ENCODE data around the gene JAZF1. TPM values are rescaled to one million over a fixed set of nuclear protein-coding genes. Genes with fewer than 3 reads are reported as not detected.

The JAZF1 gene
- total RNA-seq, 1 experiment from 2014 or later: 1.5 TPM

DNA sequence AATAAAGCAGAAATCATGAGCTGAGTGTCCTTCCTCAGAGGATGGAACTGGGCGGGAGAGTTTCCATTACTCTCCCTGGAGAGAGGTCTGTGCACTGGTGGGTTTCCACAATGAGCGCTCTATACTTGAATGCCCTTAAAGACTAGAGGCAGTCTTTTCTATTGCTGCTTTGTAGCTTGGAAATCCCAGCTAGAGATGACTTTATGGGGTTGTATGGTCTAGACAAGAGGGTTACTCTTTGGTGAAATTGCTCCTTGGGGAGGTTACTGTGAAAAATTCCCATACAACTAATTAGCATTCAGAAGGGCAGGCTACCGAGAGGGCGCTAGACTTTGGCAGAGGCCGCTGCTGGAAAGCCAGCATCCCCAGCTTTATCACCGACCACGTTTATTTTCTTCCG, 303.8 kb downstream of the JAZF1 start:
- H3K4me3 ChIP-seq (ENCODE audit: low read depth, low read length, poor library complexity, severe bottlenecking): no peak overlapping the region
- no peaks in the 10 kb centered on the region for H3K27me3 ChIP-seq (replicated peaks; ENCODE audit: insufficient read depth, low read depth, low read length, poor library complexity)
- ChIA-PET CTCF (no interaction called here), POLR2A (ENCODE audit: low non-redundant PET) (no interaction called here)
- no TSS peak for BruUV-seq (replicated peaks)
- peaks cover 6% of the 10 kb centered on the region for H3K4me1 ChIP-seq (ENCODE audit: insufficient read depth, low read length, poor library complexity, severe bottlenecking)
- intact Hi-C loops (cut with micrococcal nuclease; ENCODE audit: unreplicated experiment): no loop called here
- H3K36me3 ChIP-seq (ENCODE audit: insufficient read depth, low read length, poor library complexity, severe bottlenecking): no peaks in the 10 kb centered on the region
- TF ChIP-seq EZH2 (IDR thresholded peaks at IDR 0.05; ENCODE audit: borderline replicate concordance, low read depth, low read length, poor library complexity, severe bottlenecking): no peak
- TF ChIP-seq, protein P1, sequence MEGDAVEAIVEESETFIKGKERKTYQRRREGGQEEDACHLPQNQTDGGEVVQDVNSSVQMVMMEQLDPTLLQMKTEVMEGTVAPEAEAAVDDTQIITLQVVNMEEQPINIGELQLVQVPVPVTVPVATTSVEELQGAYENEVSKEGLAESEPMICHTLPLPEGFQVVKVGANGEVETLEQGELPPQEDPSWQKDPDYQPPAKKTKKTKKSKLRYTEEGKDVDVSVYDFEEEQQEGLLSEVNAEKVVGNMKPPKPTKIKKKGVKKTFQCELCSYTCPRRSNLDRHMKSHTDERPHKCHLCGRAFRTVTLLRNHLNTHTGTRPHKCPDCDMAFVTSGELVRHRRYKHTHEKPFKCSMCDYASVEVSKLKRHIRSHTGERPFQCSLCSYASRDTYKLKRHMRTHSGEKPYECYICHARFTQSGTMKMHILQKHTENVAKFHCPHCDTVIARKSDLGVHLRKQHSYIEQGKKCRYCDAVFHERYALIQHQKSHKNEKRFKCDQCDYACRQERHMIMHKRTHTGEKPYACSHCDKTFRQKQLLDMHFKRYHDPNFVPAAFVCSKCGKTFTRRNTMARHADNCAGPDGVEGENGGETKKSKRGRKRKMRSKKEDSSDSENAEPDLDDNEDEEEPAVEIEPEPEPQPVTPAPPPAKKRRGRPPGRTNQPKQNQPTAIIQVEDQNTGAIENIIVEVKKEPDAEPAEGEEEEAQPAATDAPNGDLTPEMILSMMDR (conservative IDR thresholded peaks at IDR 0.05; ENCODE audit: low read depth, low read length): no peak
- no peak for DNase-seq (ENCODE audit: low spot score)
- no peak overlapping the region for H3K27ac ChIP-seq (ENCODE audit: low read depth, low read length, poor library complexity, severe bottlenecking)
- no peaks in the 10 kb centered on the region for H3K9me3 ChIP-seq (ENCODE audit: low read depth, low read length, poor library complexity, severe bottlenecking)

DNA sequence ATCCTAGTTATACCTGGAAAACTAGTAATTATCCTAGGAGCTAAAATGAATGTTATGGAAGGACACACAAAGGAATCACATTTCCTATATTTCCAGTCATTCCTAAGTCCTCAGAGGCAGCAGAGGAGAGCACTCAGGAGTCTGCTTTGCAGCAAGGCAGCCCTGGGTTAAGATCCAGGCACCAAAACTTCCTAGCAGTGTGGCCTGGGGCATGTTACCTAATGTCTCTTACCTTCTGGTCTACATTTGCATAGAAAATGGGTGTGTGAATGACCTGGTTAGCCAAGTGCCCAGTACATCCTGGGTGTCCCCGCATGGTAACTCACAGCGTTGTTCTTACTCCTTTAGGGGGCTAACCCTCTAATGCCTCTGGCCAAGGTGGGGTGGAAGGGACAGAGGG, 304.8 kb downstream of the JAZF1 start:
- intact Hi-C loops (cut with micrococcal nuclease; ENCODE audit: unreplicated experiment): no loop called here
- H3K4me3 ChIP-seq (ENCODE audit: low read depth, low read length, poor library complexity, severe bottlenecking): no peak overlapping the region
- no TSS peak for BruUV-seq (replicated peaks)
- H3K9me3 ChIP-seq (ENCODE audit: low read depth, low read length, poor library complexity, severe bottlenecking): no peaks in the 10 kb centered on the region
- POLR2A ChIA-PET (ENCODE audit: low non-redundant PET): no interaction called here
- no peak for DNase-seq (ENCODE audit: low spot score)
- H3K36me3 ChIP-seq (ENCODE audit: insufficient read depth, low read length, poor library complexity, severe bottlenecking): no peaks in the 10 kb centered on the region
- TF ChIP-seq, protein P1 (conservative IDR thresholded peaks at IDR 0.05; ENCODE audit: low read depth, low read length): no peak
- no peak for TF ChIP-seq EZH2 (IDR thresholded peaks at IDR 0.05; ENCODE audit: borderline replicate concordance, low read depth, low read length, poor library complexity, severe bottlenecking)
- CTCF ChIA-PET: no interaction called here
- H3K27me3 ChIP-seq (replicated peaks; ENCODE audit: insufficient read depth, low read depth, low read length, poor library complexity): no peaks in the 10 kb centered on the region
- H3K27ac ChIP-seq (ENCODE audit: low read depth, low read length, poor library complexity, severe bottlenecking): no peak overlapping the region
- peaks cover 6% of the 10 kb centered on the region for H3K4me1 ChIP-seq (ENCODE audit: insufficient read depth, low read length, poor library complexity, severe bottlenecking)

DNA sequence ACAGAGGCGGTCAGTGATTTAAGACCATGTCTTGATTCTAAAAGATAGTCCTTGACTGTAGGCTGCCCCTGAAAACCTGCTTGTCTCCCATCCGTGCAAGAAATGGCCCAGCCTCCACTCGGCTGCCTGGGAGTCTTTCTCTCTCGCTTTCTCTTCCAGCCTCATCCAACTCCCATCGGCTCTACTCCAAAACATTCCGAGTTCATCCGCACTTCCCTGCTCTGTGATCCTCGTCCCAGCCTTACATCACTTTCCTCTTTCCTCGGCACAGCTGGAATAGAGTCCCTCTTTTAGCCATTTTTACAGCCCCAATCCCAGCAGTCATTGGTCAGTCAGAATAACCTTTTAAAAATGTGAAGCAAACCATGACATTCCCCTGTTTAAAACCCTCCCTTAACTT, 305.5 kb downstream of the JAZF1 start:
- no TSS peak for BruUV-seq (replicated peaks)
- CTCF ChIA-PET: no interaction called here
- peaks cover 6% of the 10 kb centered on the region for H3K4me1 ChIP-seq (ENCODE audit: insufficient read depth, low read length, poor library complexity, severe bottlenecking)
- H3K27ac ChIP-seq (ENCODE audit: low read depth, low read length, poor library complexity, severe bottlenecking): no peak overlapping the region
- DNase-seq (ENCODE audit: low spot score): no peak
- no peak overlapping the region for H3K4me3 ChIP-seq (ENCODE audit: low read depth, low read length, poor library complexity, severe bottlenecking)
- intact Hi-C loops (cut with micrococcal nuclease; ENCODE audit: unreplicated experiment): no loop called here
- H3K27me3 ChIP-seq (replicated peaks; ENCODE audit: insufficient read depth, low read depth, low read length, poor library complexity): no peaks in the 10 kb centered on the region
- POLR2A ChIA-PET (ENCODE audit: low non-redundant PET): no interaction called here
- H3K36me3 ChIP-seq (ENCODE audit: insufficient read depth, low read length, poor library complexity, severe bottlenecking): no peaks in the 10 kb centered on the region
- H3K9me3 ChIP-seq (ENCODE audit: low read depth, low read length, poor library complexity, severe bottlenecking): no peaks in the 10 kb centered on the region
- TF ChIP-seq, protein P1 (conservative IDR thresholded peaks at IDR 0.05; ENCODE audit: low read depth, low read length): no peak
